C4-2B (cell line): ENCODE results near the gene MEGF10.

Source experiments
- CTCF ChIP-seq: fragments of 450-650 bp; conservative IDR thresholded peaks from 2 replicates; pipeline ENCODE4 v1.5.1; 2017; ENCODE audit warnings: mild to moderate bottlenecking
- ZFX ChIP-seq: fragments of 450-650 bp; IDR thresholded peaks from 2 replicates; pipeline ENCODE4 v1.6.1; 2017

GRCh38 chr5:127444171-127444570, 153.6 kb downstream of the MEGF10 start:
- TF ChIP-seq CTCF (no peak), ZFX (no peak)
